HG03575 (cell line): Measurements from ENCODE around the gene ABCC2.

Source experiments
- ATAC-seq: cut with Tn5 transposase; IDR thresholded peaks from one replicate; pipeline ENCODE4 v1.9.1; 2021; ENCODE audit not compliant: unreplicated experiment, insufficient number of reproducible peaks, low FRiP score; ENCODE audit errors: extremely low read depth

Gene ABCC2

GRCh38 chr10:99768556-99768955 lies 13.9 kb upstream of the ABCC2 start:
- no peak for ATAC-seq

GRCh38 chr10:99769706-99770105 lies 12.7 kb upstream of the ABCC2 start:
- ATAC-seq: no peak

- ATAC-seq: no peak
Observed at GRCh38 chr10:99770408-99771045, 11.9 kb upstream of the ABCC2 start.

- no peak for ATAC-seq
Observed at GRCh38 chr10:99775850-99776249, 6.6 kb upstream of the ABCC2 start.

- ATAC-seq: no peak
Observed at GRCh38 chr10:99777918-99778714, 4.3 kb upstream of the ABCC2 start.

- no peak for ATAC-seq
Observed at GRCh38 chr10:99779335-99779734, 3.1 kb upstream of the ABCC2 start.

GRCh38 chr10:99781734-99782429 lies 558 bp upstream of the ABCC2 start:
- no peak for ATAC-seq

- ATAC-seq: no peak
Observed at GRCh38 chr10:99784016-99784726, 1.7 kb downstream of the ABCC2 start.

- ATAC-seq: no peak
Observed at GRCh38 chr10:99784727-99785441, 2.4 kb downstream of the ABCC2 start.

- no peak for ATAC-seq
Observed at GRCh38 chr10:99785646-99786045, 3.2 kb downstream of the ABCC2 start.

- no peak for ATAC-seq
Observed at GRCh38 chr10:99787311-99787710, 4.9 kb downstream of the ABCC2 start.

GRCh38 chr10:99787782-99788445 lies 5.5 kb downstream of the ABCC2 start:
- ATAC-seq: no peak

- ATAC-seq: no peak
Observed at GRCh38 chr10:99788598-99789256, 6.3 kb downstream of the ABCC2 start.

GRCh38 chr10:99791831-99792230 lies 9.4 kb downstream of the ABCC2 start:
- ATAC-seq: no peak

GRCh38 chr10:99793819-99794218 lies 11.4 kb downstream of the ABCC2 start:
- no peak for ATAC-seq

GRCh38 chr10:99796928-99797327 lies 14.5 kb downstream of the ABCC2 start:
- ATAC-seq: no peak

GRCh38 chr10:99798031-99798430 lies 15.6 kb downstream of the ABCC2 start:
- no peak for ATAC-seq

GRCh38 chr10:99798920-99799319 lies 16.5 kb downstream of the ABCC2 start:
- no peak for ATAC-seq
